ENCODE measurements around the gene NIPBL. TPM values are rescaled to one million over a fixed set of nuclear protein-coding genes. Genes with fewer than 3 reads are reported as not detected.

The NIPBL gene
- total RNA-seq, 1 experiment from 2014 or later, result 11.7 TPM

GRCh38 chr5:37029436-37029835 is 152.9 kb downstream of the NIPBL start:
- Histone ChIP-seq H3K36me3 (replicated peaks; ENCODE audit: control insufficient read depth, insufficient read depth, low read length) (no peaks in the 10 kb centered on the region; the same call in 1 of the 2 replicates), H3K4me3 (ENCODE audit: insufficient read depth, low read depth, low read length) (no peak overlapping the region), H3K27me3 (ENCODE audit: control insufficient read depth, insufficient read depth, low read length) (no peaks in the 10 kb centered on the region)
- no peak for DNase-seq

GRCh38 chr5:37034955-37035354 is 158.4 kb downstream of the NIPBL start:
- no peaks in the 10 kb centered on the region; the same call in 1 of the 2 replicates for H3K36me3 ChIP-seq (replicated peaks; ENCODE audit: control insufficient read depth, insufficient read depth, low read length)
- no peak overlapping the region for H3K4me3 ChIP-seq (ENCODE audit: insufficient read depth, low read depth, low read length)
- no peak for DNase-seq
- H3K27me3 ChIP-seq (ENCODE audit: control insufficient read depth, insufficient read depth, low read length), result no peaks in the 10 kb centered on the region

GRCh38 chr5:37037840-37038239 is 161.3 kb downstream of the NIPBL start:
- no peak for DNase-seq
- no peak overlapping the region for H3K4me3 ChIP-seq (ENCODE audit: insufficient read depth, low read depth, low read length)
- no peaks in the 10 kb centered on the region; the same call in 1 of the 2 replicates for H3K36me3 ChIP-seq (replicated peaks; ENCODE audit: control insufficient read depth, insufficient read depth, low read length)
- H3K27me3 ChIP-seq (ENCODE audit: control insufficient read depth, insufficient read depth, low read length), result no peaks in the 10 kb centered on the region

- DNase-seq, result no peak
- Histone ChIP-seq H3K27me3 (ENCODE audit: control insufficient read depth, insufficient read depth, low read length) (no peaks in the 10 kb centered on the region), H3K36me3 (replicated peaks; ENCODE audit: control insufficient read depth, insufficient read depth, low read length) (no peaks in the 10 kb centered on the region; the same call in 1 of the 2 replicates), H3K4me3 (ENCODE audit: insufficient read depth, low read depth, low read length) (no peak overlapping the region)
These were observed 163.3 kb downstream of the NIPBL start for GRCh38 chr5:37039824-37040223.

GRCh38 chr5:37043693-37044092 is 167.1 kb downstream of the NIPBL start:
- no peak for DNase-seq
- no peaks in the 10 kb centered on the region for H3K27me3 ChIP-seq (ENCODE audit: control insufficient read depth, insufficient read depth, low read length)
- peaks cover 7% of the 10 kb centered on the region for H3K36me3 ChIP-seq (replicated peaks; ENCODE audit: control insufficient read depth, insufficient read depth, low read length)
- no peak overlapping the region for H3K4me3 ChIP-seq (ENCODE audit: insufficient read depth, low read depth, low read length)

GRCh38 chr5:37044120-37044519 is 167.6 kb downstream of the NIPBL start:
- Histone ChIP-seq H3K36me3 (replicated peaks; ENCODE audit: control insufficient read depth, insufficient read depth, low read length) (peaks cover 10% of the 10 kb centered on the region), H3K4me3 (ENCODE audit: insufficient read depth, low read depth, low read length) (no peak overlapping the region), H3K27me3 (ENCODE audit: control insufficient read depth, insufficient read depth, low read length) (no peaks in the 10 kb centered on the region)
- no peak for DNase-seq

GRCh38 chr5:37045703-37046102 is 169.1 kb downstream of the NIPBL start:
- Histone ChIP-seq H3K36me3 (replicated peaks; ENCODE audit: control insufficient read depth, insufficient read depth, low read length) (peaks cover 10% of the 10 kb centered on the region), H3K27me3 (ENCODE audit: control insufficient read depth, insufficient read depth, low read length) (no peaks in the 10 kb centered on the region), H3K4me3 (ENCODE audit: insufficient read depth, low read depth, low read length) (no peak overlapping the region)
- no peak for DNase-seq

- H3K27me3 ChIP-seq (ENCODE audit: control insufficient read depth, insufficient read depth, low read length), result no peaks in the 10 kb centered on the region
- DNase-seq, result no peak
- peaks cover 11% of the 10 kb centered on the region for H3K36me3 ChIP-seq (replicated peaks; ENCODE audit: control insufficient read depth, insufficient read depth, low read length)
- H3K4me3 ChIP-seq (ENCODE audit: insufficient read depth, low read depth, low read length), result no peak overlapping the region
These were observed 171.4 kb downstream of the NIPBL start for GRCh38 chr5:37047947-37048346.

GRCh38 chr5:37054391-37054790 is 177.8 kb downstream of the NIPBL start:
- H3K27me3 ChIP-seq (ENCODE audit: control insufficient read depth, insufficient read depth, low read length), result no peaks in the 10 kb centered on the region
- H3K36me3 ChIP-seq (replicated peaks; ENCODE audit: control insufficient read depth, insufficient read depth, low read length), result peaks cover 2% of the 10 kb centered on the region

GRCh38 chr5:37055383-37055990 is 178.9 kb downstream of the NIPBL start:
- no peak for DNase-seq
- Histone ChIP-seq H3K27me3 (ENCODE audit: control insufficient read depth, insufficient read depth, low read length) (no peaks in the 10 kb centered on the region), H3K4me3 (ENCODE audit: insufficient read depth, low read depth, low read length) (no peak overlapping the region), H3K36me3 (replicated peaks; ENCODE audit: control insufficient read depth, insufficient read depth, low read length) (peaks cover 2% of the 10 kb centered on the region)

More at GRCh38 chr5:37054391-37054790, 177.8 kb downstream of the NIPBL start:
- H3K4me3 ChIP-seq (ENCODE audit: insufficient read depth, low read depth, low read length), result no peak overlapping the region
- no peak for DNase-seq

GRCh38 chr5:37056762-37057161 is 180.2 kb downstream of the NIPBL start:
- Histone ChIP-seq H3K36me3 (replicated peaks; ENCODE audit: control insufficient read depth, insufficient read depth, low read length) (peaks cover 2% of the 10 kb centered on the region), H3K4me3 (ENCODE audit: insufficient read depth, low read depth, low read length) (no peak overlapping the region), H3K27me3 (ENCODE audit: control insufficient read depth, insufficient read depth, low read length) (no peaks in the 10 kb centered on the region)
- no peak for DNase-seq

- Histone ChIP-seq H3K36me3 (replicated peaks; ENCODE audit: control insufficient read depth, insufficient read depth, low read length) (peaks cover 6% of the 10 kb centered on the region), H3K27me3 (ENCODE audit: control insufficient read depth, insufficient read depth, low read length) (no peaks in the 10 kb centered on the region), H3K4me3 (ENCODE audit: insufficient read depth, low read depth, low read length) (no peak overlapping the region)
- no peak for DNase-seq
These were observed 183.5 kb downstream of the NIPBL start for GRCh38 chr5:37060030-37060429.

GRCh38 chr5:37063739-37064138 is 187.2 kb downstream of the NIPBL start:
- H3K36me3 ChIP-seq (replicated peaks; ENCODE audit: control insufficient read depth, insufficient read depth, low read length), result peaks cover 6% of the 10 kb centered on the region
- no peak overlapping the region for H3K4me3 ChIP-seq (ENCODE audit: insufficient read depth, low read depth, low read length)
- H3K27me3 ChIP-seq (ENCODE audit: control insufficient read depth, insufficient read depth, low read length), result no peaks in the 10 kb centered on the region
- DNase-seq, result no peak

GRCh38 chr5:37064442-37064841 is 187.9 kb downstream of the NIPBL start:
- Histone ChIP-seq H3K4me3 (ENCODE audit: insufficient read depth, low read depth, low read length) (no peak overlapping the region), H3K36me3 (replicated peaks; ENCODE audit: control insufficient read depth, insufficient read depth, low read length) (peaks cover 6% of the 10 kb centered on the region), H3K27me3 (ENCODE audit: control insufficient read depth, insufficient read depth, low read length) (no peaks in the 10 kb centered on the region)
- DNase-seq, result no peak

GRCh38 chr5:37071487-37071886 is 194.9 kb downstream of the NIPBL start:
- no peaks in the 10 kb centered on the region for H3K36me3 ChIP-seq (replicated peaks; ENCODE audit: control insufficient read depth, insufficient read depth, low read length)
- no peak for DNase-seq
- no peak overlapping the region for H3K4me3 ChIP-seq (ENCODE audit: insufficient read depth, low read depth, low read length)
- no peaks in the 10 kb centered on the region; the same call in 1 of the 2 replicates for H3K27me3 ChIP-seq (ENCODE audit: control insufficient read depth, insufficient read depth, low read length)
